NB4 (cell line): ENCODE results near the gene DPH3.

Source experiments
- CTCF ChIP-seq: IDR thresholded peaks from one replicate; pipeline ENCODE4 v1.5.1; 2012; ENCODE audit warnings: low read depth, low read length
- MYC ChIP-seq: IDR thresholded peaks from 2 replicates; pipeline ENCODE4 v1.6.1; 2011; ENCODE audit warnings: low read depth, low read length
- POLR2A ChIP-seq: IDR thresholded peaks from 2 replicates; pipeline ENCODE4 v1.6.1; 2011; ENCODE audit warnings: mild to moderate bottlenecking; ENCODE audit not compliant: insufficient read length; ENCODE audit errors: extremely low read depth
- TF ChIP-seq, protein P1 (sequence below): IDR thresholded peaks from 2 replicates; pipeline ENCODE4 v1.6.1; 2011; ENCODE audit warnings: low read depth, low read length

DNA sequence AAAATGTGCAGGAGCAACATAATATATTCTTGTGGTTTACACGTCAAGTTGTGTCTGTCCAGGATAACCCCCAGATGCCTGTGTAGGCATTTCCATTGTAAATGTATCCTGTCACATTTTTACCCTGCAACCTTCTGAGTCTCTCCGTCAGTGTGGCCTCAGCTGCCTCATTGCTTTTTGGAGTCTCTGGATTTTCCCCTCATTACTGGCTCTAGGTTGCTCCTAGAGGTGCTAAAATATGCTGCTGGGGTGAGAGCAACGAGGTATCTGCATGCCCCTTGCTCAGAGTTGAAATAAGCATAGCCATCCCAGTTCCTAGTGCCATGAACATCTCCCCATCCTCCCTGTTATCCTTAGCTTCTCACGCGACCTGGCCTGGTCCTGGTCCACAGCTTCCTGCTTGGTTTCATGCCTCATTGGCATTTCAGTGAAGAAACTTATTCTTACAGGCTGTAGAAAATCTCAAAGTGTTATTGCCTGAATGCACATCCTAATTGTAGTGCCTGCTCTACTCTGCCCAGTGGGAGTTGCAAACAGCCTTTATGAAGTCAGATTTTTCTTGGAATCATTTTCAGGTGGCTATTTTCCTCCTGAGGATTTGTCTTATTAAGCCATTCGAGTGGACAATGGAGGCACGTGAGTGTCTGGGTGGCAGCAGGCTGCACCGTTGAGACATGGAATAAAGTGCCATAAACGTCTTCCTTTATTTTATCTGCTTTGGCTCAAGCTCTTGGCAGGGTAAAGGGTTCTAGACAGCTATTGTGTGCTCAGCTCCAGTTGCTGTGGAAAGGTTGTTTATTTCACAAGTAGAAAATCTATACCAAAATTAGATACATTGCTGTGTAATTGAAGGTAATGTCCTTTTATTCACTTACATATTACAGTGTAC, 33.5 kb upstream of the DPH3 start:
- no peak for TF ChIP-seq CTCF
- TF ChIP-seq POLR2A: no peak
- TF ChIP-seq, protein P1, sequence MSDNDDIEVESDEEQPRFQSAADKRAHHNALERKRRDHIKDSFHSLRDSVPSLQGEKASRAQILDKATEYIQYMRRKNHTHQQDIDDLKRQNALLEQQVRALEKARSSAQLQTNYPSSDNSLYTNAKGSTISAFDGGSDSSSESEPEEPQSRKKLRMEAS: no peak
- no peak for TF ChIP-seq MYC
